Endothelial cell of umbilical vein (primary cell): ENCODE results near the gene NFILZ. TPM values are rescaled to one million over a fixed set of nuclear protein-coding genes. Genes with fewer than 3 reads are reported as not detected.

Experiments used
- BruUV-seq: library from RNA; stranded (reverse); fragments of 400-500 nt; replicated peaks from 2 replicates; lab custom pipeline; 2021; lab: Mats Ljungman, UMichigan
- CTCF ChIA-PET: fragments of 300-600, 350-600 bp; sonication (Branson Sonifier 250); formaldehyde crosslinking; loops from one replicate; lab custom pipeline; 2021; ENCODE audit warnings: antibody characterized with exemption, inconsistent platforms; lab: Charles Lee
- POLR2A ChIA-PET: fragments of 300-600, 350-600 bp; sonication (Branson Sonifier 250); formaldehyde crosslinking; loops from one replicate; lab custom pipeline; 2021; ENCODE audit warnings: antibody characterized with exemption, inconsistent platforms; lab: Charles Lee
- DNase-seq: peaks from one replicate; pipeline ENCODE4 v3.0.0-alpha.2; 2011; ENCODE audit warnings: low read depth, low spot score
- FAIRE-seq: peaks from 2 replicates; lab custom pipeline; 2011; peaks lifted over from hg19 to GRCh38; lab: Jason Lieb, UNC
- H2AFZ ChIP-seq: 2 replicates; pipeline ENCODE4 v1.6.0; 2012; ENCODE audit warnings: low read depth, low read length, control low read depth, inconsistent platforms
- H3K27ac ChIP-seq: 2 replicates; pipeline ENCODE4 v1.5.1; 2011; ENCODE audit warnings: low read depth, mild to moderate bottlenecking, control low read depth, low read length, moderate library complexity; ENCODE audit not compliant: insufficient read depth
- H3K27me3 ChIP-seq, 2 experiments: 2 replicates each; pipeline versions ENCODE4 v1.6.0 to v1.6.1; 2011; ENCODE audit warnings: low read length in 2 of 2, mixed read lengths in 1 of 2; ENCODE audit not compliant: control insufficient read depth in 2 of 2, insufficient read depth in 2 of 2
- H3K36me3 ChIP-seq, 2 experiments: 2 replicates in 1 of 2; 3 replicates in 1 of 2; pipeline ENCODE4 v1.5.1; 2011; ENCODE audit warnings: low read length in 2 of 2, mild to moderate bottlenecking in 1 of 2, moderate library complexity in 1 of 2; ENCODE audit not compliant: control insufficient read depth in 2 of 2, insufficient read depth in 2 of 2; ENCODE audit errors: extremely low read depth in 1 of 2
- H3K4me1 ChIP-seq: 3 replicates; pipeline ENCODE4 v1.5.1; 2011; ENCODE audit warnings: mild to moderate bottlenecking, low read length; ENCODE audit not compliant: control insufficient read depth, insufficient read depth; ENCODE audit errors: extremely low read depth
- H3K4me2 ChIP-seq: 2 replicates; pipeline ENCODE4 v1.6.1; 2011; ENCODE audit warnings: low read length, control low read depth, mixed read lengths; ENCODE audit not compliant: insufficient read depth
- H3K4me3 ChIP-seq, 3 experiments: fragments of 200-600 bp in 1 of 3; sonication (generic), shearing (Covaris generic) in 1 of 3; replicated peaks in 1 of 3; 2 replicates each; pipeline ENCODE4 v1.5.1; 2011 to 2016; ENCODE audit warnings: control low read depth in 3 of 3, low read length in 3 of 3, mild to moderate bottlenecking in 2 of 3, inconsistent platforms in 1 of 3, low read depth in 1 of 3, moderate library complexity in 1 of 3; ENCODE audit not compliant: insufficient read depth in 1 of 3
- H3K79me2 ChIP-seq: 2 replicates; pipeline ENCODE4 v1.6.0; 2012; ENCODE audit warnings: low read length, inconsistent platforms; ENCODE audit not compliant: control insufficient read depth, insufficient read depth
- H3K9ac ChIP-seq: replicated peaks from 2 replicates; pipeline ENCODE3; 2011; ENCODE audit warnings: low read length, control low read depth; ENCODE audit not compliant: insufficient read depth; ENCODE audit errors: extremely low read depth
- H3K9me1 ChIP-seq: replicated peaks from 3 replicates; pipeline ENCODE4 v1.6.0; 2011; ENCODE audit warnings: mild to moderate bottlenecking, low read length; ENCODE audit not compliant: control insufficient read depth, insufficient read depth; ENCODE audit errors: extremely low read depth
- H3K9me3 ChIP-seq: replicated peaks from 2 replicates; pipeline ENCODE4 v1.5.1; 2012; ENCODE audit warnings: low read length, inconsistent platforms; ENCODE audit not compliant: control insufficient read depth, insufficient read depth
- H4K20me1 ChIP-seq: replicated peaks from 2 replicates; pipeline ENCODE3; 2011; ENCODE audit warnings: mild to moderate bottlenecking, low read length; ENCODE audit not compliant: control insufficient read depth, insufficient read depth; ENCODE audit errors: extremely low read depth
- EZH2 ChIP-seq: IDR thresholded peaks from 2 replicates; pipeline ENCODE4 v1.6.1; 2012; ENCODE audit warnings: borderline replicate concordance, low read depth, mild to moderate bottlenecking, moderate library complexity, low read length, inconsistent platforms; ENCODE audit not compliant: severe bottlenecking
- GATA2 ChIP-seq: IDR thresholded peaks from 2 replicates; pipeline ENCODE4 v1.7.0; 2011; ENCODE audit warnings: low read depth, mild to moderate bottlenecking, moderate library complexity, mixed read lengths, low read length; ENCODE audit not compliant: insufficient read length, insufficient read depth
- JUN ChIP-seq: IDR thresholded peaks from 2 replicates; pipeline ENCODE4 v1.6.1; 2011; ENCODE audit warnings: borderline replicate concordance, low read depth; ENCODE audit not compliant: insufficient read length, insufficient read depth
- MAX ChIP-seq: IDR thresholded peaks from 2 replicates; pipeline ENCODE4 v1.6.1; 2011; ENCODE audit not compliant: insufficient read depth, insufficient read length
- MYC ChIP-seq: IDR thresholded peaks from one replicate; pipeline ENCODE4 v1.6.1; 2011; ENCODE audit warnings: mild to moderate bottlenecking, low read depth, low read length
- POLR2A ChIP-seq: IDR thresholded peaks from 2 replicates; pipeline ENCODE4 v1.6.1; 2012; ENCODE audit warnings: low read depth, mild to moderate bottlenecking, control low read depth, low read length
- POLR2AphosphoS5 ChIP-seq: IDR thresholded peaks from 2 replicates; pipeline ENCODE4 v1.6.1; 2012; ENCODE audit warnings: low read depth, mild to moderate bottlenecking, control low read depth, low read length, moderate library complexity; ENCODE audit not compliant: insufficient read depth
- dilution Hi-C: fragments of 300-500 bp; cut with MboI; formaldehyde crosslinking; loops from one replicate; pipeline ENCODE4 v1.15.0; 2019; ENCODE audit warnings: low sequenced_read_pairs; ENCODE audit not compliant: extremely low pct_ligation_motif_present
- intact Hi-C: fragments of 100-400 bp; cut with micrococcal nuclease; formaldehyde crosslinking; loops from one replicate; pipeline ENCODE4 v1.10.0; 2022
- polyA plus RNA-seq, 4 experiments: library from polyadenylated mRNA; depleted of rRNA in 3 of 4; stranded (reverse) in 3 of 4; unstranded in 1 of 4; fragments of >200 nt; gene quantifications; 2 replicates each; pipeline versions ENCODE4 v1.2.1 to v1.2.3, GENCODE V29; 2011 to 2012; ENCODE audit warnings: missing spikeins in 1 of 4
- total RNA-seq: library from RNA; stranded (reverse); gene quantifications from 2 replicates; pipeline ENCODE4 v1.2.3, GENCODE V29; 2021
- TF ChIP-seq, protein P1 (sequence below), 2 donors: IDR thresholded peaks; 1 replicate in 1 of 2; 2 replicates in 1 of 2; pipeline ENCODE4 v1.5.1; 2011; ENCODE audit warnings: low read length in 2 of 2, mild to moderate bottlenecking in 2 of 2, moderate library complexity in 2 of 2, control low read depth in 1 of 2, inconsistent platforms in 1 of 2, low read depth in 1 of 2; ENCODE audit not compliant: insufficient read depth in 1 of 2; ENCODE audit errors: extremely low read depth in 1 of 2

NFILZ gene
- total and polyA plus RNA-seq, 2 donors (not counting 3 experiments of a cell fraction or from before 2014, with no cell fraction given), result not detected

GRCh38 chr19:8642561-8642960 is 12.1 kb downstream of the NFILZ start:
- H3K79me2 ChIP-seq, result no peaks in the 10 kb centered on the region
- no peak overlapping the region for H3K4me2 ChIP-seq
- ChIA-PET POLR2A (interaction anchor here (0.7 kb wide), 1 partner anchor 56 kb away, joined by 3 read pairs; no protein-coding TSS in a partner anchor), CTCF (interaction anchor here (0.6 to 4.1 kb wide), 17 partner anchors 9 to 438 kb away, joined by 3 to 82 read pairs (median 4); no protein-coding TSS in a partner anchor)
- no peak overlapping the region for H3K27ac ChIP-seq
- no peaks in the 10 kb centered on the region for H3K4me1 ChIP-seq
- no peaks in the 10 kb centered on the region for H3K36me3 ChIP-seq
- no peaks in the 10 kb centered on the region for H3K9me1 ChIP-seq
- H3K4me3 ChIP-seq, result no peak overlapping the region
- dilution Hi-C loops, result no loop called here
- no peak for FAIRE-seq
- H2AFZ ChIP-seq, result no peak overlapping the region
- TF ChIP-seq GATA2 (no peak), MYC (no peak), JUN (no peak), POLR2AphosphoS5 (no peak), POLR2A (no peak), MAX (no peak), EZH2 (no peak)
- TF ChIP-seq, protein P1, sequence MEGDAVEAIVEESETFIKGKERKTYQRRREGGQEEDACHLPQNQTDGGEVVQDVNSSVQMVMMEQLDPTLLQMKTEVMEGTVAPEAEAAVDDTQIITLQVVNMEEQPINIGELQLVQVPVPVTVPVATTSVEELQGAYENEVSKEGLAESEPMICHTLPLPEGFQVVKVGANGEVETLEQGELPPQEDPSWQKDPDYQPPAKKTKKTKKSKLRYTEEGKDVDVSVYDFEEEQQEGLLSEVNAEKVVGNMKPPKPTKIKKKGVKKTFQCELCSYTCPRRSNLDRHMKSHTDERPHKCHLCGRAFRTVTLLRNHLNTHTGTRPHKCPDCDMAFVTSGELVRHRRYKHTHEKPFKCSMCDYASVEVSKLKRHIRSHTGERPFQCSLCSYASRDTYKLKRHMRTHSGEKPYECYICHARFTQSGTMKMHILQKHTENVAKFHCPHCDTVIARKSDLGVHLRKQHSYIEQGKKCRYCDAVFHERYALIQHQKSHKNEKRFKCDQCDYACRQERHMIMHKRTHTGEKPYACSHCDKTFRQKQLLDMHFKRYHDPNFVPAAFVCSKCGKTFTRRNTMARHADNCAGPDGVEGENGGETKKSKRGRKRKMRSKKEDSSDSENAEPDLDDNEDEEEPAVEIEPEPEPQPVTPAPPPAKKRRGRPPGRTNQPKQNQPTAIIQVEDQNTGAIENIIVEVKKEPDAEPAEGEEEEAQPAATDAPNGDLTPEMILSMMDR (IDR thresholded peaks at IDR 0.05; ENCODE audit: extremely low read depth in 1 of 2, insufficient read depth in 1 of 2, low read depth in 1 of 2, low read length in 2 of 2), result no peak
- BruUV-seq, result no TSS peak
- no peaks in the 10 kb centered on the region for H4K20me1 ChIP-seq
- DNase-seq, result no peak
- no peaks in the 10 kb centered on the region for H3K9me3 ChIP-seq
- no peaks in the 10 kb centered on the region for H3K27me3 ChIP-seq
- no peak overlapping the region for H3K9ac ChIP-seq
- intact Hi-C loops, result loop anchor here (1.0 kb wide), 2 partner anchors 27 to 62 kb away; no protein-coding TSS in a partner anchor
